Aorta (tissue), 4 donors: Measurements from ENCODE around the gene OR10A4. TPM values are rescaled to one million over a fixed set of nuclear protein-coding genes. Genes with fewer than 3 reads are reported as not detected.

Experiments
- polyA plus RNA-seq, 2 donors: library from polyadenylated mRNA; stranded (reverse); fragments of 200-250 nt; gene quantifications; one replicate each; pipeline ENCODE4 v1.2.3, GENCODE V29; 2013
- total RNA-seq, 2 donors: library from RNA; stranded (reverse); fragmentation: NEBNext Ultra II Directional; extraction: Animal tissue kit (Norgen Biotek cat#: 25700); gene quantifications; one replicate each; pipeline ENCODE4 v1.2.1, GENCODE V29; 2021
- donor health status: healthy with polysubstance abuse.
- donor health status: Bipolar disorder and iron deficiency.
- donor health status: DM: no; HTN: no; CAD: no.
- donor health status: DM: yes; HTN: yes; CAD: no.

OR10A4 gene
- total and polyA plus RNA-seq, 4 donors: not detected

Other genes with a start within 250 kb of the OR10A4 start
- gene DCHS1, start 220.8 kb upstream of the OR10A4 start, total RNA-seq: 10 to 100 TPM; 60.8 to 64.4 TPM
- gene DCHS1, start 220.8 kb upstream of the OR10A4 start, polyA plus RNA-seq: 10 to 100 TPM in 1 of 2 donors, 1 to 10 TPM in 1; 1.4 to 12.4 TPM
- gene MRPL17, start 193.3 kb upstream of the OR10A4 start, total RNA-seq: 10 to 100 TPM; 27.5 to 30.1 TPM
- gene MRPL17, start 193.3 kb upstream of the OR10A4 start, polyA plus RNA-seq: 10 to 100 TPM; 19.3 to 22.8 TPM
- gene OR2AG2, start 104.6 kb upstream of the OR10A4 start, total RNA-seq: under 1 TPM in 1 of 2 donors, not detected in 1; 0.10 TPM
- gene OR2AG2, start 104.6 kb upstream of the OR10A4 start, polyA plus RNA-seq: not detected
- not detected for gene OR2AG1, start 93.6 kb upstream of the OR10A4 start, total RNA-seq
- not detected for gene OR2AG1, start 93.6 kb upstream of the OR10A4 start, polyA plus RNA-seq
- gene OR6A2, start 76.9 kb upstream of the OR10A4 start, total RNA-seq: under 1 TPM in 1 of 2 donors, not detected in 1; 0.26 TPM
- not detected for gene OR6A2, start 76.9 kb upstream of the OR10A4 start, polyA plus RNA-seq
- not detected for gene OR10A5, start 30.9 kb upstream of the OR10A4 start, total RNA-seq
- gene OR10A5, start 30.9 kb upstream of the OR10A4 start, polyA plus RNA-seq: not detected
- not detected for gene OR10A2, start 13.6 kb upstream of the OR10A4 start, total RNA-seq
- gene OR10A2, start 13.6 kb upstream of the OR10A4 start, polyA plus RNA-seq: under 1 TPM in 1 of 2 donors, not detected in 1; 0.13 TPM
- not detected for gene OR2D2, start 15.9 kb downstream of the OR10A4 start, total RNA-seq
- gene OR2D2, start 15.9 kb downstream of the OR10A4 start, polyA plus RNA-seq: not detected
- gene OR2D3, start 44.4 kb downstream of the OR10A4 start, total RNA-seq: not detected
- not detected for gene OR2D3, start 44.4 kb downstream of the OR10A4 start, polyA plus RNA-seq
- gene ZNF215, start 49.8 kb downstream of the OR10A4 start, total RNA-seq: 1 to 10 TPM in 1 of 2 donors, under 1 TPM in 1; 0.93 to 2.0 TPM
- gene ZNF215, start 49.8 kb downstream of the OR10A4 start, polyA plus RNA-seq: under 1 TPM in 1 of 2 donors, not detected in 1; 0.61 TPM
- 1 to 10 TPM; 1.5 to 2.4 TPM for gene ZNF214, start 143.7 kb downstream of the OR10A4 start, total RNA-seq
- gene ZNF214, start 143.7 kb downstream of the OR10A4 start, polyA plus RNA-seq: 1 to 10 TPM in 1 of 2 donors, under 1 TPM in 1; 0.38 to 1.2 TPM
- gene NLRP14, start 143.9 kb downstream of the OR10A4 start, total RNA-seq: under 1 TPM in 1 of 2 donors, not detected in 1; 0.10 TPM
- under 1 TPM in 1 of 2 donors, not detected in 1; 0.05 TPM for gene NLRP14, start 143.9 kb downstream of the OR10A4 start, polyA plus RNA-seq
- not detected for gene RBMXL2, start 212.4 kb downstream of the OR10A4 start, total RNA-seq
- gene RBMXL2, start 212.4 kb downstream of the OR10A4 start, polyA plus RNA-seq: not detected